ENCODE data around the gene MAP6.

MAP6 gene

DNA sequence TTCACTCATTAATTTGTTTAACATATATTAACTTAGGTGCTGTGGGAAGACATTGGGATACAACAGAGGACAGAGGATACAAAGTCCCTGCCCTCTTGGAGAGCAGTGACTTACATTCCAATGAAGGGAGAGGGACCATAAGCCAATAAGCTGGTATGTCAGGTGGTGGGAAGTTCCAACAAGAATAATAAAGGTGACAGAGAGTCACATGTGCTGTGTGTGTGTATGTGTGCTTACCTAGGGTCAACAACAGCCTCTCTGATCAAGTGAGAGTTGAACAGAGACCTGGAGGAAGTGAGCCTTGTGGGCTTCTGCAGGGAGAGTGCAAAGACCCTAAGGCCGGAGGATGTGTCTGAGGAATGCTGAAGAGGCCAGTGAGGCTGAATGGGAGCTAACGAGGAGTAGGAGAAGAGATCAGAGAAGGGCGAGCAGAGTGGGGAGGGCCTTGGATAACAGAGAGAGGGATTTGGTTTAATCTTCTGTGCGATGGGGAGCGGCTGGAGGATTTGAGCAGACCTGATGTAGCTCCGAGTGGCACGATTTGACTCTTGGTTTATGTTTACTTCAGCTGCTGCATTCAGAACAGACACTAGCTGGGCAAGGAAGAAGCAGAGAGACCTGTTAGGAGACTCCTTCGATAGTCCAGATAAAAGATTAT, 35.3 kb downstream of the MAP6 start:
- no peak for TF ChIP-seq FOXA1 (IDR thresholded peaks at IDR 0.05)
- TF ChIP-seq FOXM1 (IDR thresholded peaks at IDR 0.05; ENCODE audit: borderline replicate concordance): no peak
- TF ChIP-seq ZNF384 (IDR thresholded peaks at IDR 0.05): no peak
- TF ChIP-seq TARDBP (IDR thresholded peaks at IDR 0.05): no peak
- no peak for TF ChIP-seq HDGF (IDR thresholded peaks at IDR 0.05; ENCODE audit: borderline replicate concordance)
- no peak for TF ChIP-seq ARNT (IDR thresholded peaks at IDR 0.05)
- no peak for TF ChIP-seq SP1 (IDR thresholded peaks at IDR 0.05)
- TF ChIP-seq FOXK2 (IDR thresholded peaks at IDR 0.05): no peak
- DNase-seq (ENCODE audit: extremely low spot score): no peak
- POLR2A ChIA-PET: interaction anchor here (1.0 kb wide), 1 partner anchor 32 kb away, joined by 3 read pairs; no protein-coding TSS in a partner anchor
- CTCF ChIA-PET: no interaction called here

DNA sequence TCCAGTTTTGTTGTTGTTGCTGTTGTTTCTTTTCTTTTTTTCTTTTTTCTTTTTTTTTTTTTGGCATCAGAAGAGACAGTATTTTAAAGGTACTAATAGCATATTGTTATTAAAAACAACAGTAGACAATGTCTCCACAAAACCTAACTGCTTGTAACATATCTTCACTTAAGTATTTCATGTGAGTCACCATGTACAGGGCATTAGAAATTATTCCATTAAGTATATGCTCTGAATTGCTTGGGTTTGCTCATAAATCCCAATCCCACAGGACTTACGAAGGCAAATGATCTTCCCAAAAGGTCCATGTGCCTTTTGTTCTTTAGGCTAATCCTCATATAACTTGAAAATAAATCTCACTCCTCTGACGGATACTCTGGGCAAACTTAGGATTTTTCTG, 35.9 kb downstream of the MAP6 start:
- POLR2A ChIA-PET: interaction anchor here (1.0 kb wide), 1 partner anchor 32 kb away, joined by 3 read pairs; no protein-coding TSS in a partner anchor
- TF ChIP-seq HDGF (IDR thresholded peaks at IDR 0.05; ENCODE audit: borderline replicate concordance) (no peak), SUZ12 (IDR thresholded peaks at IDR 0.05) (no peak), ZNF384 (IDR thresholded peaks at IDR 0.05) (no peak), FOXM1 (IDR thresholded peaks at IDR 0.05; ENCODE audit: borderline replicate concordance) (no peak), L3MBTL2 (conservative IDR thresholded peaks at IDR 0.05) (no peak), FOXK2 (IDR thresholded peaks at IDR 0.05) (no peak), CTBP1 (IDR thresholded peaks at IDR 0.05; ENCODE audit: borderline replicate concordance) (no peak), ELF4 (IDR thresholded peaks at IDR 0.05) (no peak), NFRKB (IDR thresholded peaks at IDR 0.05) (no peak), SP1 (IDR thresholded peaks at IDR 0.05) (no peak), ARNT (IDR thresholded peaks at IDR 0.05) (no peak)
- DNase-seq (ENCODE audit: extremely low spot score): no peak
- CTCF ChIA-PET: no interaction called here

DNA sequence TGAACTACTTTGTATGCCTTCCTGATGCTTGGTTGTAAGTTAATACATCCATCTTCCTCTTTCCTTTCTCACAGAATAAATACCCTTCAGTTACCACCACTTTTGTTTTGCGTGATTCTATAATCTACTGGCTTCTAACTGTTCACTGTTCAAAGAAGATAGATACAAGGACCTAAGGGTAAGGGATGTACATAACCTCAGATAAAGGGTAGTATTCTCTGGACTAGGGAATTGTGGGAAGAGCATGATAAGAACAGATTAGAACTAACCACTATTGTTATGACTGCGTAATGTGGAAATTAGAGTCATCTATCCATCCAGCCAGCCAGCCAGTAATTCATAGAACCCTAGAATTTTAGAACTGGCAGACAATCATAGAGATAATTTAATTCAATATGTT, 36.4 kb downstream of the MAP6 start:
- no peak for DNase-seq (ENCODE audit: extremely low spot score)
- no peak for TF ChIP-seq ZNF384 (IDR thresholded peaks at IDR 0.05)
- no peak for TF ChIP-seq FOXA1 (IDR thresholded peaks at IDR 0.05)
- CTCF ChIA-PET: interaction anchor here (1.0 kb wide), 1 partner anchor 35 kb away, joined by 3 read pairs; no protein-coding TSS in a partner anchor
- POLR2A ChIA-PET: no interaction called here

GRCh38 chr11:75631086-75631730, 37.6 kb downstream of the MAP6 start:
- DNase-seq (ENCODE audit: extremely low spot score): no peak
- CTCF ChIA-PET: interaction anchor here (1.0 kb wide), 1 partner anchor 33 kb away, joined by 3 read pairs; no protein-coding TSS in a partner anchor
- POLR2A ChIA-PET: no interaction called here
- no peak for TF ChIP-seq HDGF (IDR thresholded peaks at IDR 0.05; ENCODE audit: borderline replicate concordance)
- no peak for TF ChIP-seq TARDBP (IDR thresholded peaks at IDR 0.05)
- TF ChIP-seq, protein P1, sequence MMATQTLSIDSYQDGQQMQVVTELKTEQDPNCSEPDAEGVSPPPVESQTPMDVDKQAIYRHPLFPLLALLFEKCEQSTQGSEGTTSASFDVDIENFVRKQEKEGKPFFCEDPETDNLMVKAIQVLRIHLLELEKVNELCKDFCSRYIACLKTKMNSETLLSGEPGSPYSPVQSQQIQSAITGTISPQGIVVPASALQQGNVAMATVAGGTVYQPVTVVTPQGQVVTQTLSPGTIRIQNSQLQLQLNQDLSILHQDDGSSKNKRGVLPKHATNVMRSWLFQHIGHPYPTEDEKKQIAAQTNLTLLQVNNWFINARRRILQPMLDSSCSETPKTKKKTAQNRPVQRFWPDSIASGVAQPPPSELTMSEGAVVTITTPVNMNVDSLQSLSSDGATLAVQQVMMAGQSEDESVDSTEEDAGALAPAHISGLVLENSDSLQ (IDR thresholded peaks at IDR 0.05): peak; percentile 23; the same call in 1 of the 2 replicates
- no peak for TF ChIP-seq FOXA1 (IDR thresholded peaks at IDR 0.05)
- TF ChIP-seq L3MBTL2 (conservative IDR thresholded peaks at IDR 0.05): no peak
- no peak for TF ChIP-seq CTBP1 (IDR thresholded peaks at IDR 0.05; ENCODE audit: borderline replicate concordance)
- TF ChIP-seq BHLHE40 (IDR thresholded peaks at IDR 0.05; ENCODE audit: borderline replicate concordance): no peak
- TF ChIP-seq LEF1 (IDR thresholded peaks at IDR 0.05; ENCODE audit: borderline replicate concordance): no peak

GRCh38 chr11:75627906-75628668, 40.8 kb downstream of the MAP6 start:
- DNase-seq (ENCODE audit: extremely low spot score): no peak
- ChIA-PET CTCF (interaction anchor here (0.6 to 1.3 kb wide), 3 partner anchors 11 to 52 kb away, joined by 3 to 4 read pairs (median 3); no protein-coding TSS in a partner anchor), POLR2A (no interaction called here)
- TF ChIP-seq TARDBP (IDR thresholded peaks at IDR 0.05) (no peak), L3MBTL2 (conservative IDR thresholded peaks at IDR 0.05) (no peak), ELF4 (IDR thresholded peaks at IDR 0.05) (no peak), LEF1 (IDR thresholded peaks at IDR 0.05; ENCODE audit: borderline replicate concordance) (no peak), FOXM1 (IDR thresholded peaks at IDR 0.05; ENCODE audit: borderline replicate concordance) (no peak), BHLHE40 (IDR thresholded peaks at IDR 0.05; ENCODE audit: borderline replicate concordance) (no peak)

- POLR2A ChIA-PET: no interaction called here
- CTCF ChIA-PET: interaction anchor here (1.3 kb wide), 1 partner anchor 10 kb away, joined by 3 read pairs; no protein-coding TSS in a partner anchor
- DNase-seq (ENCODE audit: extremely low spot score): no peak
- no peak for TF ChIP-seq HDGF (IDR thresholded peaks at IDR 0.05; ENCODE audit: borderline replicate concordance)
- no peak for TF ChIP-seq FOXK2 (IDR thresholded peaks at IDR 0.05)
- no peak for TF ChIP-seq L3MBTL2 (conservative IDR thresholded peaks at IDR 0.05)
- no peak for TF ChIP-seq ELF4 (IDR thresholded peaks at IDR 0.05)
- no peak for TF ChIP-seq ZNF384 (IDR thresholded peaks at IDR 0.05)
- no peak for TF ChIP-seq TARDBP (IDR thresholded peaks at IDR 0.05)
- no peak for TF ChIP-seq FOXA1 (IDR thresholded peaks at IDR 0.05)
- TF ChIP-seq BHLHE40 (IDR thresholded peaks at IDR 0.05; ENCODE audit: borderline replicate concordance): no peak
- no peak for TF ChIP-seq CTBP1 (IDR thresholded peaks at IDR 0.05; ENCODE audit: borderline replicate concordance)
Observed at GRCh38 chr11:75626889-75627529, 41.8 kb downstream of the MAP6 start.
